GM12865 (cell line): ENCODE results near the gene EXD2.

Experiments
- DNase-seq: peaks from one replicate; pipeline ENCODE4 v3.0.0; 2010; ENCODE audit warnings: low read depth
- H3K4me3 ChIP-seq: 2 replicates; pipeline ENCODE4 v1.5.1; 2011; ENCODE audit warnings: mild to moderate bottlenecking, low read depth, low read length, control low read depth
- TF ChIP-seq, protein P1 (sequence below): IDR thresholded peaks from 2 replicates; pipeline ENCODE4 v1.5.1; 2011; ENCODE audit warnings: low read length, control low read depth, low read depth, inconsistent platforms; ENCODE audit not compliant: insufficient read depth; ENCODE audit errors: missing control alignments

The EXD2 gene

GRCh38 chr14:69191340-69192111 lies at the start of gene EXD2:
EXD2 (plus strand) TSS chr14:69191498; CDS start chr14:69209471, 17,973 bp downstream.
- TF ChIP-seq, protein P1, sequence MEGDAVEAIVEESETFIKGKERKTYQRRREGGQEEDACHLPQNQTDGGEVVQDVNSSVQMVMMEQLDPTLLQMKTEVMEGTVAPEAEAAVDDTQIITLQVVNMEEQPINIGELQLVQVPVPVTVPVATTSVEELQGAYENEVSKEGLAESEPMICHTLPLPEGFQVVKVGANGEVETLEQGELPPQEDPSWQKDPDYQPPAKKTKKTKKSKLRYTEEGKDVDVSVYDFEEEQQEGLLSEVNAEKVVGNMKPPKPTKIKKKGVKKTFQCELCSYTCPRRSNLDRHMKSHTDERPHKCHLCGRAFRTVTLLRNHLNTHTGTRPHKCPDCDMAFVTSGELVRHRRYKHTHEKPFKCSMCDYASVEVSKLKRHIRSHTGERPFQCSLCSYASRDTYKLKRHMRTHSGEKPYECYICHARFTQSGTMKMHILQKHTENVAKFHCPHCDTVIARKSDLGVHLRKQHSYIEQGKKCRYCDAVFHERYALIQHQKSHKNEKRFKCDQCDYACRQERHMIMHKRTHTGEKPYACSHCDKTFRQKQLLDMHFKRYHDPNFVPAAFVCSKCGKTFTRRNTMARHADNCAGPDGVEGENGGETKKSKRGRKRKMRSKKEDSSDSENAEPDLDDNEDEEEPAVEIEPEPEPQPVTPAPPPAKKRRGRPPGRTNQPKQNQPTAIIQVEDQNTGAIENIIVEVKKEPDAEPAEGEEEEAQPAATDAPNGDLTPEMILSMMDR, result no peak
- DNase-seq, result peak; percentile 93
- peak within 1 kb of the TSS; percentile 79 for H3K4me3 ChIP-seq

DNA sequence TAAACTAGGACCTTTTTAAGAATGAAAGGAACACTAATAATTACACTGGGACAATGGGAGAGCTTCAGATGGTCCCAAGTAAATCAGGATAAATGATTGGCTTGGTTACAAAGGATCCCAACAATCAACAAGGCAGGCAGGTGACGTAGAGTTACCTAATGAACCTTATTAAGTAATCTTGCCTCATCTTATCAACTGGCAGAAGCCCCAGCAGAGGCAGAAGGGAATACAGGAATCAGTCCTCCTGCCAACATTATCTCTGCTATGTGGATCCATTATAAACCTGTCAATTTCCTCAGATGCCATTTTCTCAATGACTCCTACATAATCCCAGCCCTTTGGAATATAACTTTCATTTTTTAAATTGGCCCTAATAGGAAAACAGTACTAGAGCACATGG lies 49.7 kb upstream of the EXD2 start:
- DNase-seq, result no peak
- TF ChIP-seq, protein P1, result no peak
- H3K4me3 ChIP-seq, result no peak overlapping the region

DNA sequence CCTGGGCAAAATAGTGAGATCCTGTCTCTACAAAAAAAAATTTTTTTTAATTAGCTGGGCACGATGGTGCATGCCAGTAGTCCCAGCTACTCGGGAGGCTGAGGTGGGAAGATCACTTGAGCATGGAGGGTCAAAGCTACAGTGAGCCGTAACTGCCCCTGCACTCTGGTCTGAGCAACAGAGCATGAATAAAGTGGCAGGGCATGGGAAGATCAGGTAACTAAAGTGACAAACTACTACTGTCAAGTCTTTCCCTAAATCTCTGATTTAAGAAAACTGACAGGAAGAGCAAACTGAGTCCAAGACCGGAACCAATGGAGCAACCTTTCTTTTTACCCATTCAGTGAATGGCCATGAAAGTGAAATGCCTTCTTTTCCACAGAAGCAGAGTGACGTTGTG lies 49.2 kb upstream of the EXD2 start:
- no peak overlapping the region for H3K4me3 ChIP-seq
- TF ChIP-seq, protein P1, result no peak
- DNase-seq, result no peak

- H3K4me3 ChIP-seq, result no peak overlapping the region
- TF ChIP-seq, protein P1, result no peak
- no peak for DNase-seq
These were observed 41.6 kb upstream of the EXD2 start for GRCh38 chr14:69149461-69150244.

- TF ChIP-seq, protein P1, result peak; percentile 71
- peak overlapping the region; percentile 98 for H3K4me3 ChIP-seq
- DNase-seq, result peak; percentile 88
These were observed 39.7 kb upstream of the EXD2 start for GRCh38 chr14:69151458-69152180.

GRCh38 chr14:69152181-69152901 lies 39.0 kb upstream of the EXD2 start:
- DNase-seq, result peak; percentile 62
- TF ChIP-seq, protein P1, result no peak
- H3K4me3 ChIP-seq, result peak overlapping the region; percentile 98
